GM20000 (cell line): ENCODE results near the gene AGR2.
"Not testable (repeated sequence)": the region's sequence is repeated elsewhere in the genome, so short reads cannot be mapped to it uniquely, and the experiment has no call there.

Experiments
- DNase-seq: peaks from one replicate; pipeline ENCODE4 v3.0.0; 2012; ENCODE audit warnings: low spot score
- CTCF ChIP-seq: IDR thresholded peaks from 2 replicates; pipeline ENCODE4 v1.5.1; 2012; ENCODE audit warnings: mild to moderate bottlenecking, control low read depth; ENCODE audit errors: extremely low read depth, missing control alignments

Gene AGR2

DNA sequence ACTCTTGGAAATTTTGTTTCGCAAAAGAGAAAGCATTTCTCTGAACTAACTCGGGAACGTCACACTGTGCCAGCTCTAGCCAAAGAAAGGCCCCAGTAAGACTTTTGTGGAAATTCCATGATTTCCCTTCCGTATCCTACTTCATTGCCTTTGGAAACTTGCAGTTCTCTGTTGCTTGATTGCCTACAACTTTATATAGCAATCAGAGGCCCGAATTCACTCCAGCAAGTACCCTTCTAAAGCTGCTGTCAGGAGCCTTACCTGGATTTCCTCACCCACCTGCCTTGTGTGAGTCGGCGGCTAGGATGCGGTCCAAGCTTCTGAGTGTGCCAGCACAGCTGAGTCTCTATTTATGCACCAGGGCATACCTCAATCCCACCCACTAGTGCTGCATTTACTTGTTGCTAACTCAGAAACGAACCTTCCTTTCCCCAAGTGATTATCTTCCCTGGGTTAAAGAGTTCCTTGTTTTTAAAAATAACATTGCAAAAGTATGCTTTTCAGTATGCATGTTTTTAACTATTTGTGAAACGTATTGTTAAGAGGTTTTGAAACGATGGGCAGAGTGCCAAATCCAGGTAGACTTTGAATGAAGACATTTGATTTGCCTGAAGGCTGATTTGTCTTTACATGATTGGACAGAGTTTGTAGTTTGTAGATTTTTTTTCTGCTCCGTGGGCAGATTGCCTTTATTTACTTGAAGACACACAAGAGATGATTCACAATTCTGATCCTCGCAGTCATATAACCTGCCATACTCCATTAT, at the start of gene AGR2:
Gene AGR2 (minus strand): TSS at position 326 of the 766 bp plus-strand sequence. CDS start 3,203 bp downstream, outside the sequence.
- TF ChIP-seq CTCF = no peak
- DNase-seq = no peak

GRCh38 chr7:16853189-16853588, 48.4 kb upstream of the AGR2 start:
- DNase-seq = not testable (repeated sequence)

DNA sequence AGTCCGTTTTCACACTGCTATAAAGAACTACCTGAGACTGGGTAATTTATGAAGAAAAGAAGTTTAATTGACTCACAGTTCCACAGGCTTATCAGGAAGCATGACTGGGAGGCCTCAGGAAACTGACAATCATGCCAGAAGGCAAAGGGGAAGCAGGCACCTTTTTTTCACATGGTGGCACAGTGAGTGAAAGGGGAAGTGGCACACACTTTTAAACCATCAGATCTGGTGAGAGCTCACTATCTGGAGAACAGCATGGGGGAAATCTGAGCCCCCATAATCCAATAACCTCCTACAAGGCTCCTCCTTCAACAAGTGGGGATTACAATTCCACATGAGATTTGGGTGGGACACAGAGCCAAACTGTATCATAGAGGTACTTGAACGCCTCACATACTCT, 47.0 kb upstream of the AGR2 start:
- no peak for TF ChIP-seq CTCF
- no peak for DNase-seq

GRCh38 chr7:16850614-16851466, 46.0 kb upstream of the AGR2 start:
- no peak for TF ChIP-seq CTCF
- no peak for DNase-seq

GRCh38 chr7:16849296-16850148, 44.7 kb upstream of the AGR2 start:
- no peak for DNase-seq
- TF ChIP-seq CTCF = no peak

GRCh38 chr7:16847381-16847860, 42.6 kb upstream of the AGR2 start:
- DNase-seq = no peak
- no peak for TF ChIP-seq CTCF

- no peak for TF ChIP-seq CTCF
- no peak for DNase-seq
Measured at GRCh38 chr7:16846601-16847165, 41.9 kb upstream of the AGR2 start.
